HepG2 (cell line): Measurements from ENCODE around the gene SLC28A1. TPM values are rescaled to one million over a fixed set of nuclear protein-coding genes. Genes with fewer than 3 reads are reported as not detected.

Source experiments
- ATAC-seq: fragments of 200-7000 bp; cut with Tn5 transposase; 3 replicates; pipeline ENCODE4 v1.9.1; 2020; ENCODE audit warnings: mild to moderate bottlenecking, moderate library complexity
- BruUV-seq: library from RNA; stranded (reverse); fragments of 400-500 nt; replicated peaks from 2 replicates; lab custom pipeline; 2021; lab: Mats Ljungman, UMichigan
- CTCF ChIA-PET: fragments of 300-600 bp; formaldehyde crosslinking; extraction: SDS; loops from one replicate; lab custom pipeline; 2021; ENCODE audit warnings: low total read pairs, inconsistent platforms, low intra/inter-chr PET ratio; lab: Yijun Ruan, JAX
- POLR2A ChIA-PET: fragments of 350-600 bp; sonication (Branson Sonifier 250); formaldehyde crosslinking; loops from one replicate; lab custom pipeline; 2020; ENCODE audit warnings: antibody characterized with exemption, inconsistent platforms; lab: Yijun Ruan, JAX
- DNase-seq: peaks from one replicate; pipeline ENCODE4 v3.0.0-alpha.2; 2015; ENCODE audit warnings: low spot score
- FAIRE-seq: peaks from 3 replicates; lab custom pipeline; 2011; peaks lifted over from hg19 to GRCh38; lab: Jason Lieb, UNC
- H2AFZ ChIP-seq: one replicate; pipeline ENCODE4 v1.6.1; 2011; ENCODE audit warnings: low read length, inconsistent platforms
- H3K27ac ChIP-seq: fragments of 300-600 bp; 3 replicates; pipeline ENCODE4 v1.8.0; 2011; ENCODE audit warnings: mixed run types, mild to moderate bottlenecking, mixed read lengths, low read length, inconsistent platforms; ENCODE audit not compliant: insufficient read depth; ENCODE audit errors: extremely low read length
- H3K27me3 ChIP-seq, 2 experiments: fragments of 200-600 bp in 1 of 2; 2 replicates in 1 of 2; 3 replicates in 1 of 2; pipeline versions ENCODE4 v1.6.0 to v1.8.0; 2011; ENCODE audit warnings: low read length in 2 of 2, mild to moderate bottlenecking in 2 of 2, moderate library complexity in 2 of 2, inconsistent platforms in 1 of 2; ENCODE audit not compliant: insufficient read depth in 2 of 2, control insufficient read depth in 1 of 2
- H3K36me3 ChIP-seq, 2 experiments: fragments of 200-600 bp in 1 of 2; replicated peaks in 1 of 2; 2 replicates in 1 of 2; 3 replicates in 1 of 2; pipeline versions ENCODE4 v1.5.1 to v1.8.0; 2011; ENCODE audit warnings: low read length in 2 of 2, inconsistent platforms in 1 of 2; ENCODE audit not compliant: insufficient read depth in 2 of 2, control insufficient read depth in 1 of 2
- H3K4me1 ChIP-seq: 2 replicates; pipeline ENCODE4 v1.5.1; 2012; ENCODE audit warnings: low read length, inconsistent platforms; ENCODE audit not compliant: insufficient read depth
- H3K4me2 ChIP-seq: 2 replicates; pipeline ENCODE4 v1.6.0; 2011; ENCODE audit warnings: low read depth, low read length, inconsistent platforms
- H3K4me3 ChIP-seq, 3 experiments: fragments of 200-600 bp in 1 of 3; sonication (generic), shearing (Covaris generic) in 1 of 3; replicated peaks in 1 of 3; 2 replicates each; pipeline ENCODE4 v1.5.1; 2011 to 2016; ENCODE audit warnings: low read length in 3 of 3, inconsistent platforms in 2 of 3, low read depth in 2 of 3, mild to moderate bottlenecking in 2 of 3, control low read depth in 1 of 3, mixed read lengths in 1 of 3; ENCODE audit not compliant: insufficient read depth in 1 of 3
- H3K79me2 ChIP-seq: one replicate; pipeline ENCODE4 v1.6.1; 2011; ENCODE audit warnings: low read length, inconsistent platforms; ENCODE audit not compliant: insufficient read depth
- H3K9ac ChIP-seq: 2 replicates; pipeline ENCODE4 v1.6.0; 2011; ENCODE audit warnings: mild to moderate bottlenecking, low read depth, low read length, inconsistent platforms; ENCODE audit not compliant: insufficient read depth
- H3K9me3 ChIP-seq: 2 replicates; pipeline ENCODE4 v1.5.1; 2012; ENCODE audit warnings: mild to moderate bottlenecking, low read length
- H4K20me1 ChIP-seq: 2 replicates; pipeline ENCODE4 v1.6.0; 2011; ENCODE audit warnings: inconsistent platforms, mild to moderate bottlenecking, low read length, moderate library complexity; ENCODE audit not compliant: insufficient read depth
- AGO2 ChIP-seq: fragments of 200-400 bp; formaldehyde crosslinking; optimal IDR thresholded peaks from 2 replicates; pipeline ENCODE3; 2017; ENCODE audit warnings: mild to moderate bottlenecking, low read depth, low read length, moderate library complexity
- MBD4 ChIP-seq: IDR thresholded peaks from 2 replicates; pipeline ENCODE4 v1.6.1; 2012; ENCODE audit warnings: low read length, inconsistent platforms, borderline replicate concordance
- MIER3 ChIP-seq: IDR thresholded peaks from 2 replicates; pipeline ENCODE4 v1.6.1; 2016; ENCODE audit warnings: missing compliant biosample characterization, borderline replicate concordance
- NFYB ChIP-seq: sonication (generic); formaldehyde crosslinking; IDR thresholded peaks from 2 replicates; pipeline ENCODE4 v1.4.0; 2020; ENCODE audit warnings: missing genetic modification reagents
- NKX3-1 ChIP-seq: sonication (generic); formaldehyde crosslinking; IDR thresholded peaks from 2 replicates; pipeline ENCODE4 v1.5.0; 2020; ENCODE audit warnings: missing genetic modification reagents
- REXO4 ChIP-seq: sonication (generic); formaldehyde crosslinking; IDR thresholded peaks from 2 replicates; pipeline ENCODE4 v1.8.0; 2022; ENCODE audit warnings: missing genetic modification reagents, mild to moderate bottlenecking, borderline replicate concordance
- RFX5 ChIP-seq: IDR thresholded peaks from 2 replicates; pipeline ENCODE4 v1.6.1; 2011; ENCODE audit warnings: low read depth, low read length, improper control_type of control experiment
- SMAD9 ChIP-seq: sonication (generic); formaldehyde crosslinking; IDR thresholded peaks from 2 replicates; pipeline ENCODE4 v1.5.1; 2020; ENCODE audit warnings: mild to moderate bottlenecking, missing genetic modification reagents
- ZNF547 ChIP-seq: sonication (generic); formaldehyde crosslinking; IDR thresholded peaks from 2 replicates; pipeline ENCODE4 v1.5.1; 2020; ENCODE audit warnings: mild to moderate bottlenecking, missing genetic modification reagents
- WGBS: methylation state at CpG from one replicate; pipeline ENCODE4 v1.1.6; 2017; ENCODE audit warnings: low lambda C conversion rate; 5-methylcytosine and 5-hydroxymethylcytosine counted together
- in situ Hi-C: cut with HindIII; loops from 2 replicates; pipeline ENCODE4 v1.10.0; 2017; ENCODE audit warnings: low pct_unique_long_range_greater_than_20kb; ENCODE audit not compliant: extremely low pct_ligation_motif_present
- intact Hi-C: fragments of 100-400 bp; cut with micrococcal nuclease; formaldehyde crosslinking; loops from one replicate; pipeline ENCODE4 v1.10.0; 2022; ENCODE audit not compliant: unreplicated experiment
- polyA plus RNA-seq, 8 experiments: library from polyadenylated mRNA; depleted of rRNA in 3 of 8; stranded (reverse) in 7 of 8; unstranded in 1 of 8; fragments of >200 nt; fragmentation: Illumina TruSeq in 4 of 8; extraction: Trizol in 4 of 8; gene quantifications; 2 replicates each; pipeline versions ENCODE4 v1.2.1 to v1.2.3, GENCODE V29; 2011 to 2016; ENCODE audit warnings: low read depth in 4 of 8, missing spikeins in 1 of 8, mixed read lengths in 1 of 8; ENCODE audit not compliant: insufficient read depth in 1 of 8
- total RNA-seq, 5 experiments: library from RNA; depleted of rRNA; stranded (reverse); fragments of >200 nt; fragmentation: Illumina TruSeq; extraction: Trizol; gene quantifications; 2 replicates each; pipeline ENCODE4 v1.2.3, GENCODE V29; 2016; ENCODE audit warnings: low read depth in 1 of 5
- TF ChIP-seq, protein P1 (sequence below): sonication (generic); formaldehyde crosslinking; IDR thresholded peaks from 2 replicates; pipeline ENCODE4 v1.5.0; 2020; ENCODE audit warnings: mild to moderate bottlenecking, missing genetic modification reagents
- TF ChIP-seq, protein P2 (sequence below): sonication (generic); formaldehyde crosslinking; IDR thresholded peaks from 2 replicates; pipeline ENCODE4 v1.5.1; 2020; ENCODE audit warnings: missing genetic modification reagents, mild to moderate bottlenecking, borderline replicate concordance
- TF ChIP-seq, protein P3 (sequence below): sonication (generic); formaldehyde crosslinking; IDR thresholded peaks from 2 replicates; pipeline ENCODE4 v1.4.0; 2020; ENCODE audit warnings: mild to moderate bottlenecking, missing genetic modification reagents
- TF ChIP-seq, protein P4 (sequence below): IDR thresholded peaks from 2 replicates; pipeline ENCODE4 v1.6.1; 2016; ENCODE audit warnings: missing genetic modification reagents, missing compliant biosample characterization

SLC28A1 gene
- total and polyA plus RNA-seq, 2 of the 13 experiments (the other 11 are each of a cell fraction or from before 2014, with no cell fraction given), result 0.31 to 5.8 TPM

DNA sequence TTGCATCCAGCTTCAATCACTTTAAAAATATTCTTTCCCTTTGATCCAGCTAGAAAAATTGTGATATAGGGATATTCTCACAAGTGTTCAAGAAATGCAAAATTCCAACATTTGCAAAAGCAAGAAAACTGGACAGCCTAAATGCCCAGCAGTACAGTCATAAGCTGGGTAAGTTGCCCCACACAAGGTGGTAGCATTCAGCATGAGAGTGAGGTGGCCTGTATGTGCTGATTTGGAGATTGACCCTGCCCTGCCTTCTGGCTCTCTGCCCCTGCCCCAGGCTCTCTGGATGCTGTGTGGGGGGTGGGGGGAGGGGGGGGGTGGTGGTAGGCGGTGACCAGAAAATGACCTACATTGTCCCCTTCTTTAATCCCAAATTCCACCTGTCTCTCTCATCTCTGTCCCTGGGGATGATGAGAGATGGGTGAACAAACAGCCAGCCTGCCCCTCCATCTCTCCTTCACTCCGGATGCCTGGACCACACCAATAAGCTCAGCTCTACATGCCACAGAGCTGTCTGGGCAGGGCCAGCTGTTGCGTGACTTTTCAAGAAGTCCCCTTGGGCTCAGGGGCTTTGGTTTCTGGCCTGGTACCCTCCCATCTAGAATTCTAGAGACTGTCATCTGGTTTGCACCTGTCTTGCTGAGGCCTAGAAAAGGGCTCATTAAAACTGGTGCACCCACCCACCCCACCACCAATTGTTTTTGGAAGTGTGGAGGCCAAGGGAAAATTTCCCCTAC lies 42.2 kb downstream of the SLC28A1 start:
- Histone ChIP-seq H4K20me1 (no peaks in the 10 kb centered on the region), H3K4me3 (no peak overlapping the region), H3K9ac (no peak overlapping the region), H2AFZ (no peak overlapping the region), H3K27ac (no peak overlapping the region), H3K36me3 (no peaks in the 10 kb centered on the region), H3K4me2 (no peak overlapping the region), H3K9me3 (no peaks in the 10 kb centered on the region), H3K79me2 (no peaks in the 10 kb centered on the region), H3K4me1 (peaks cover 46% of the 10 kb centered on the region), H3K27me3 (no peaks in the 10 kb centered on the region; a peak in 1 of 5 replicates)
- DNase-seq (no peak), FAIRE-seq (no peak), ATAC-seq (no peak)
- intact Hi-C loops, result loop anchor here (5.0 kb wide), 1 partner anchor 339 kb away; no protein-coding TSS in a partner anchor
- TF ChIP-seq ZNF547 (CRISPR knock-in tag) (no peak), AGO2 (no peak), NFYB (CRISPR knock-in tag) (no peak), MIER3 (CRISPR knock-in tag) (no peak), SMAD9 (CRISPR knock-in tag) (no peak), RFX5 (no peak), MBD4 (no peak), NKX3-1 (CRISPR knock-in tag) (no peak), REXO4 (CRISPR knock-in tag) (no peak)
- TF ChIP-seq, protein P1, sequence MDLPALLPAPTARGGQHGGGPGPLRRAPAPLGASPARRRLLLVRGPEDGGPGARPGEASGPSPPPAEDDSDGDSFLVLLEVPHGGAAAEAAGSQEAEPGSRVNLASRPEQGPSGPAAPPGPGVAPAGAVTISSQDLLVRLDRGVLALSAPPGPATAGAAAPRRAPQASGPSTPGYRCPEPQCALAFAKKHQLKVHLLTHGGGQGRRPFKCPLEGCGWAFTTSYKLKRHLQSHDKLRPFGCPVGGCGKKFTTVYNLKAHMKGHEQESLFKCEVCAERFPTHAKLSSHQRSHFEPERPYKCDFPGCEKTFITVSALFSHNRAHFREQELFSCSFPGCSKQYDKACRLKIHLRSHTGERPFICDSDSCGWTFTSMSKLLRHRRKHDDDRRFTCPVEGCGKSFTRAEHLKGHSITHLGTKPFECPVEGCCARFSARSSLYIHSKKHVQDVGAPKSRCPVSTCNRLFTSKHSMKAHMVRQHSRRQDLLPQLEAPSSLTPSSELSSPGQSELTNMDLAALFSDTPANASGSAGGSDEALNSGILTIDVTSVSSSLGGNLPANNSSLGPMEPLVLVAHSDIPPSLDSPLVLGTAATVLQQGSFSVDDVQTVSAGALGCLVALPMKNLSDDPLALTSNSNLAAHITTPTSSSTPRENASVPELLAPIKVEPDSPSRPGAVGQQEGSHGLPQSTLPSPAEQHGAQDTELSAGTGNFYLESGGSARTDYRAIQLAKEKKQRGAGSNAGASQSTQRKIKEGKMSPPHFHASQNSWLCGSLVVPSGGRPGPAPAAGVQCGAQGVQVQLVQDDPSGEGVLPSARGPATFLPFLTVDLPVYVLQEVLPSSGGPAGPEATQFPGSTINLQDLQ (CRISPR knock-in tag), result no peak
- TF ChIP-seq, protein P2, sequence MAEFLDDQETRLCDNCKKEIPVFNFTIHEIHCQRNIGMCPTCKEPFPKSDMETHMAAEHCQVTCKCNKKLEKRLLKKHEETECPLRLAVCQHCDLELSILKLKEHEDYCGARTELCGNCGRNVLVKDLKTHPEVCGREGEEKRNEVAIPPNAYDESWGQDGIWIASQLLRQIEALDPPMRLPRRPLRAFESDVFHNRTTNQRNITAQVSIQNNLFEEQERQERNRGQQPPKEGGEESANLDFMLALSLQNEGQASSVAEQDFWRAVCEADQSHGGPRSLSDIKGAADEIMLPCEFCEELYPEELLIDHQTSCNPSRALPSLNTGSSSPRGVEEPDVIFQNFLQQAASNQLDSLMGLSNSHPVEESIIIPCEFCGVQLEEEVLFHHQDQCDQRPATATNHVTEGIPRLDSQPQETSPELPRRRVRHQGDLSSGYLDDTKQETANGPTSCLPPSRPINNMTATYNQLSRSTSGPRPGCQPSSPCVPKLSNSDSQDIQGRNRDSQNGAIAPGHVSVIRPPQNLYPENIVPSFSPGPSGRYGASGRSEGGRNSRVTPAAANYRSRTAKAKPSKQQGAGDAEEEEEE (CRISPR knock-in tag), result no peak
- TF ChIP-seq, protein P3, sequence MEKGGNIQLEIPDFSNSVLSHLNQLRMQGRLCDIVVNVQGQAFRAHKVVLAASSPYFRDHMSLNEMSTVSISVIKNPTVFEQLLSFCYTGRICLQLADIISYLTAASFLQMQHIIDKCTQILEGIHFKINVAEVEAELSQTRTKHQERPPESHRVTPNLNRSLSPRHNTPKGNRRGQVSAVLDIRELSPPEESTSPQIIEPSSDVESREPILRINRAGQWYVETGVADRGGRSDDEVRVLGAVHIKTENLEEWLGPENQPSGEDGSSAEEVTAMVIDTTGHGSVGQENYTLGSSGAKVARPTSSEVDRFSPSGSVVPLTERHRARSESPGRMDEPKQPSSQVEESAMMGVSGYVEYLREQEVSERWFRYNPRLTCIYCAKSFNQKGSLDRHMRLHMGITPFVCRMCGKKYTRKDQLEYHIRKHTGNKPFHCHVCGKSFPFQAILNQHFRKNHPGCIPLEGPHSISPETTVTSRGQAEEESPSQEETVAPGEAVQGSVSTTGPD, result no peak
- TF ChIP-seq, protein P4, sequence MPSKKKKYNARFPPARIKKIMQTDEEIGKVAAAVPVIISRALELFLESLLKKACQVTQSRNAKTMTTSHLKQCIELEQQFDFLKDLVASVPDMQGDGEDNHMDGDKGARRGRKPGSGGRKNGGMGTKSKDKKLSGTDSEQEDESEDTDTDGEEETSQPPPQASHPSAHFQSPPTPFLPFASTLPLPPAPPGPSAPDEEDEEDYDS, result no peak
- in situ Hi-C loops, result loop anchor here (5.0 to 10.0 kb wide), 3 partner anchors 99 to 332 kb away; partner anchors contain the start of genes NMB and WDR73
- WGBS, result 88% methylated on average over 3 of the region's 3 CpGs
- no TSS peak for BruUV-seq
- ChIA-PET POLR2A (no interaction called here), CTCF (no interaction called here)
